Ishikawa (cell line): Measurements from ENCODE around the gene ACTR3.

Source experiments
- CEBPB ChIP-seq: IDR thresholded peaks from 2 replicates; pipeline ENCODE4 v1.6.1; 2012
- EGR1 ChIP-seq: IDR thresholded peaks from 2 replicates; pipeline ENCODE4 v1.6.1; 2012
- EP300 ChIP-seq: IDR thresholded peaks from 2 replicates; pipeline ENCODE4 v1.6.1; 2012; ENCODE audit warnings: borderline replicate concordance
- MAX ChIP-seq: IDR thresholded peaks from 2 replicates; pipeline ENCODE4 v1.6.1; 2012
- NFIC ChIP-seq: IDR thresholded peaks from 2 replicates; pipeline ENCODE4 v1.6.1; 2012
- RAD21 ChIP-seq: IDR thresholded peaks from 2 replicates; pipeline ENCODE4 v1.6.1; 2012; ENCODE audit warnings: low read depth
- REST ChIP-seq: IDR thresholded peaks from 2 replicates; pipeline ENCODE4 v1.6.1; 2012; ENCODE audit warnings: low read depth, mild to moderate bottlenecking
- TAF1 ChIP-seq: IDR thresholded peaks from 2 replicates; pipeline ENCODE4 v1.6.1; 2012; ENCODE audit warnings: low read depth, mild to moderate bottlenecking
- TCF12 ChIP-seq: IDR thresholded peaks from 2 replicates; pipeline ENCODE4 v1.6.1; 2012; ENCODE audit warnings: low read depth
- TEAD4 ChIP-seq: IDR thresholded peaks from 2 replicates; pipeline ENCODE4 v1.6.1; 2012
- YY1 ChIP-seq: IDR thresholded peaks from 2 replicates; pipeline ENCODE4 v1.6.1; 2012; ENCODE audit warnings: low read depth
- ZBTB7A ChIP-seq: IDR thresholded peaks from 2 replicates; pipeline ENCODE4 v1.6.1; 2012; ENCODE audit warnings: low read depth

- no peak for TF ChIP-seq EP300
- no peak for TF ChIP-seq CEBPB
- TF ChIP-seq TEAD4: no peak
- no peak for TF ChIP-seq MAX
- TF ChIP-seq RAD21: no peak
- no peak for TF ChIP-seq TAF1
- TF ChIP-seq REST: no peak
- TF ChIP-seq ZBTB7A: no peak
- TF ChIP-seq NFIC: no peak
- TF ChIP-seq YY1: no peak
- TF ChIP-seq TCF12: no peak
- TF ChIP-seq EGR1: no peak
Observed at GRCh38 chr2:113846429-113846828, 43.5 kb upstream of the ACTR3 start.
